Endothelial cell of umbilical vein (primary cell): ENCODE data around the gene DGKH.
"Not testable (repeated sequence)": the region's sequence is repeated elsewhere in the genome, so short reads cannot be mapped to it uniquely, and the experiment has no call there.

Experiments
- EZH2 ChIP-seq: IDR thresholded peaks from 2 replicates; pipeline ENCODE4 v1.6.1; 2012; ENCODE audit warnings: borderline replicate concordance, low read depth, mild to moderate bottlenecking, moderate library complexity, low read length, inconsistent platforms; ENCODE audit not compliant: severe bottlenecking
- JUN ChIP-seq: IDR thresholded peaks from 2 replicates; pipeline ENCODE4 v1.6.1; 2011; ENCODE audit warnings: borderline replicate concordance, low read depth; ENCODE audit not compliant: insufficient read length, insufficient read depth
- MYC ChIP-seq: IDR thresholded peaks from one replicate; pipeline ENCODE4 v1.6.1; 2011; ENCODE audit warnings: mild to moderate bottlenecking, low read depth, low read length
- POLR2A ChIP-seq: IDR thresholded peaks from 2 replicates; pipeline ENCODE4 v1.6.1; 2012; ENCODE audit warnings: low read depth, mild to moderate bottlenecking, control low read depth, low read length
- POLR2AphosphoS5 ChIP-seq: IDR thresholded peaks from 2 replicates; pipeline ENCODE4 v1.6.1; 2012; ENCODE audit warnings: low read depth, mild to moderate bottlenecking, control low read depth, low read length, moderate library complexity; ENCODE audit not compliant: insufficient read depth
- TF ChIP-seq, protein P1 (sequence below), 2 donors: IDR thresholded peaks; 1 replicate in 1 of 2; 2 replicates in 1 of 2; pipeline ENCODE4 v1.5.1; 2011; ENCODE audit warnings: low read length in 2 of 2, mild to moderate bottlenecking in 2 of 2, moderate library complexity in 2 of 2, control low read depth in 1 of 2, inconsistent platforms in 1 of 2, low read depth in 1 of 2; ENCODE audit not compliant: insufficient read depth in 1 of 2; ENCODE audit errors: extremely low read depth in 1 of 2
- TF ChIP-seq, protein P2 (sequence below): IDR thresholded peaks from 2 replicates; pipeline ENCODE4 v1.6.1; 2011; ENCODE audit not compliant: insufficient read depth, insufficient read length

DNA sequence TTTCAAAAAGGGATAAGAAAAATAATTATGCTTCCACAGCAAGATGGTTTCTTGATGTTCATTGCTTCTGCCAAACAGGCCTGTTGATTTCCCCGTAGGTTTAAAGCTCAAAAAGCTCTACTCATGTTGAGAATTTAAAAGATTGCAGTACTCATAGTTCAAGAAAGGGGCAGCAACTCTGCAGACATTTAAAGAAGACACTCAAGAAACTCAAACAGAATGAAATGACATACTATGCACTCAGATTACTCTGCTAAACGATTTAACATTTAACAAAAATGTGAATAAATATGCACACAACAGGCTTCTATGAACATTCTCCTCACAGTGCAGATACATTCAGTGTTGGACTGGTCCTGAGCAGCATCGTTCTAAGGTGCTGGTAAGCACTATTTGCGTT, 22.7 kb downstream of the DGKH start:
- TF ChIP-seq, protein P1, sequence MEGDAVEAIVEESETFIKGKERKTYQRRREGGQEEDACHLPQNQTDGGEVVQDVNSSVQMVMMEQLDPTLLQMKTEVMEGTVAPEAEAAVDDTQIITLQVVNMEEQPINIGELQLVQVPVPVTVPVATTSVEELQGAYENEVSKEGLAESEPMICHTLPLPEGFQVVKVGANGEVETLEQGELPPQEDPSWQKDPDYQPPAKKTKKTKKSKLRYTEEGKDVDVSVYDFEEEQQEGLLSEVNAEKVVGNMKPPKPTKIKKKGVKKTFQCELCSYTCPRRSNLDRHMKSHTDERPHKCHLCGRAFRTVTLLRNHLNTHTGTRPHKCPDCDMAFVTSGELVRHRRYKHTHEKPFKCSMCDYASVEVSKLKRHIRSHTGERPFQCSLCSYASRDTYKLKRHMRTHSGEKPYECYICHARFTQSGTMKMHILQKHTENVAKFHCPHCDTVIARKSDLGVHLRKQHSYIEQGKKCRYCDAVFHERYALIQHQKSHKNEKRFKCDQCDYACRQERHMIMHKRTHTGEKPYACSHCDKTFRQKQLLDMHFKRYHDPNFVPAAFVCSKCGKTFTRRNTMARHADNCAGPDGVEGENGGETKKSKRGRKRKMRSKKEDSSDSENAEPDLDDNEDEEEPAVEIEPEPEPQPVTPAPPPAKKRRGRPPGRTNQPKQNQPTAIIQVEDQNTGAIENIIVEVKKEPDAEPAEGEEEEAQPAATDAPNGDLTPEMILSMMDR (IDR thresholded peaks at IDR 0.05; ENCODE audit: extremely low read depth in 1 of 2, insufficient read depth in 1 of 2, low read depth in 1 of 2, low read length in 2 of 2): not testable (repeated sequence)
- TF ChIP-seq EZH2, POLR2A, POLR2AphosphoS5, MYC, JUN: not testable (repeated sequence)
- TF ChIP-seq, protein P2, sequence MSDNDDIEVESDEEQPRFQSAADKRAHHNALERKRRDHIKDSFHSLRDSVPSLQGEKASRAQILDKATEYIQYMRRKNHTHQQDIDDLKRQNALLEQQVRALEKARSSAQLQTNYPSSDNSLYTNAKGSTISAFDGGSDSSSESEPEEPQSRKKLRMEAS: not testable (repeated sequence)
